Keratinocyte (primary cell): ENCODE data around the gene ACOT4. TPM values are rescaled to one million over a fixed set of nuclear protein-coding genes. Genes with fewer than 3 reads are reported as not detected.
A peak's percentile ranks its signal among the peaks of the same experiment; 100 is the strongest.
"Not testable (repeated sequence)": the region's sequence is repeated elsewhere in the genome, so short reads cannot be mapped to it uniquely, and the experiment has no call there.

Experiments
- DNase-seq: peaks from one replicate; pipeline ENCODE4 v3.0.0-alpha.2; 2011; ENCODE audit warnings: low read depth, missing footprints, low spot score
- FAIRE-seq: peaks from 2 replicates; lab custom pipeline; 2011; peaks lifted over from hg19 to GRCh38; lab: Jason Lieb, UNC
- H2AFZ ChIP-seq: 2 replicates; pipeline ENCODE4 v1.6.0; 2012; ENCODE audit warnings: low read length, control low read depth, inconsistent platforms; ENCODE audit not compliant: control insufficient read depth
- H3K27ac ChIP-seq: 2 replicates; pipeline ENCODE4 v1.5.1; 2011; ENCODE audit warnings: low read length; ENCODE audit not compliant: control insufficient read depth, insufficient read depth
- H3K27me3 ChIP-seq: 3 replicates; pipeline ENCODE4 v1.6.0; 2011; ENCODE audit warnings: low read length; ENCODE audit not compliant: control insufficient read depth, insufficient read depth; ENCODE audit errors: extremely low read depth
- H3K36me3 ChIP-seq, 2 experiments: 2 replicates in 1 of 2; 3 replicates in 1 of 2; pipeline ENCODE4 v1.5.1; 2011; ENCODE audit warnings: low read length in 2 of 2, mild to moderate bottlenecking in 1 of 2; ENCODE audit not compliant: control insufficient read depth in 2 of 2, insufficient read depth in 2 of 2; ENCODE audit errors: extremely low read depth in 1 of 2
- H3K4me1 ChIP-seq: 3 replicates; pipeline ENCODE4 v1.5.1; 2011; ENCODE audit warnings: low read length; ENCODE audit not compliant: control insufficient read depth, insufficient read depth; ENCODE audit errors: extremely low read depth
- H3K4me2 ChIP-seq: 3 replicates; pipeline ENCODE4 v1.6.0; 2011; ENCODE audit warnings: low read depth, low read length; ENCODE audit not compliant: control insufficient read depth, insufficient read depth; ENCODE audit errors: extremely low read depth
- H3K4me3 ChIP-seq, 3 experiments: fragments of 200-600 bp in 1 of 3; sonication (generic) in 1 of 3; 2 replicates in 2 of 3; 3 replicates in 1 of 3; pipeline ENCODE4 v1.5.1; 2011 to 2016; ENCODE audit warnings: low read length in 3 of 3, mild to moderate bottlenecking in 3 of 3, control low read depth in 2 of 3, inconsistent platforms in 1 of 3, low read depth in 1 of 3, mixed read lengths in 1 of 3, mixed run types in 1 of 3, moderate library complexity in 1 of 3; ENCODE audit not compliant: control insufficient read depth in 2 of 3, insufficient read depth in 2 of 3; ENCODE audit errors: extremely low read depth in 1 of 3
- H3K79me2 ChIP-seq: 2 replicates; pipeline ENCODE4 v1.6.0; 2012; ENCODE audit warnings: low read length; ENCODE audit not compliant: control insufficient read depth, insufficient read depth
- H3K9ac ChIP-seq: 3 replicates; pipeline ENCODE4 v1.6.0; 2011; ENCODE audit warnings: low read length; ENCODE audit not compliant: control insufficient read depth, insufficient read depth; ENCODE audit errors: extremely low read depth
- H3K9me1 ChIP-seq: 3 replicates; pipeline ENCODE4 v1.6.0; 2011; ENCODE audit warnings: low read length; ENCODE audit not compliant: control insufficient read depth, insufficient read depth; ENCODE audit errors: extremely low read depth
- H3K9me3 ChIP-seq: 2 replicates; pipeline ENCODE4 v1.5.1; 2012; ENCODE audit warnings: low read depth, low read length; ENCODE audit not compliant: control insufficient read depth
- H4K20me1 ChIP-seq: 3 replicates; pipeline ENCODE4 v1.6.0; 2011; ENCODE audit warnings: low read length; ENCODE audit not compliant: control insufficient read depth, insufficient read depth; ENCODE audit errors: extremely low read depth
- CTCF ChIP-seq, 3 experiments: IDR thresholded peaks in 1 of 3; conservative IDR thresholded peaks in 1 of 3; optimal IDR thresholded peaks in 1 of 3; 2 replicates in 2 of 3; 3 replicates in 1 of 3; pipeline versions ENCODE3 to v1.5.1; 2011; ENCODE audit warnings: low read length in 3 of 3, mild to moderate bottlenecking in 3 of 3, moderate library complexity in 2 of 3, control low read depth in 1 of 3, inconsistent platforms in 1 of 3; ENCODE audit not compliant: insufficient read depth in 2 of 3; ENCODE audit errors: extremely low read depth in 1 of 3
- dilution Hi-C: fragments of 300-500 bp; cut with MboI; formaldehyde crosslinking; loops from one replicate; pipeline ENCODE4 v1.7.0; 2020; ENCODE audit warnings: low sequenced_read_pairs; ENCODE audit not compliant: extremely low pct_ligation_motif_present
- polyA plus RNA-seq, 5 experiments: library from polyadenylated mRNA; depleted of rRNA in 3 of 5; stranded (reverse) in 3 of 5; stranded (forward) in 1 of 5; unstranded in 1 of 5; fragments of >200 nt; gene quantifications; 1 replicate in 1 of 5; 2 replicates in 3 of 5; 3 replicates in 1 of 5; pipeline versions ENCODE4 v1.2.1 to v1.2.3, GENCODE V29; 2011 to 2012; ENCODE audit warnings: missing spikeins in 2 of 5, low read depth in 1 of 5, low replicate concordance in 1 of 5

The ACOT4 gene
- polyA plus RNA-seq, 1 donor (not counting 4 experiments of a cell fraction or from before 2014, with no cell fraction given), result 0.29 TPM

GRCh38 chr14:73569185-73569958 lies 22.3 kb upstream of the ACOT4 start, which contains the start of gene ACOT2:
Gene ACOT2, plus strand, starts transcription at chr14:73569213. Its CDS starts 28 bp downstream, at chr14:73569241.
- H3K4me1 ChIP-seq, result peaks cover 20% of the 10 kb centered on the region
- FAIRE-seq, dilution Hi-C loops, DNase-seq, H4K20me1 ChIP-seq, H3K9me3 ChIP-seq, H3K36me3 ChIP-seq, H3K9me1 ChIP-seq, H3K27me3 ChIP-seq, H3K79me2 ChIP-seq: not testable (repeated sequence)
- H3K4me2 ChIP-seq, result peak within 1 kb of the TSS; percentile 89
- H3K4me3 ChIP-seq, result peak within 1 kb of the TSS; percentile 46 to 70 (median 57)
- peak within 1 kb of the TSS; percentile 81 for H3K9ac ChIP-seq
- TF ChIP-seq CTCF (optimal IDR thresholded peaks at IDR 0.05 in 1 of 3, IDR thresholded peaks at IDR 0.05 in 1 of 3, conservative IDR thresholded peaks at IDR 0.05 in 1 of 3; ENCODE audit: extremely low read depth in 1 of 3, insufficient read depth in 2 of 3, low read length in 3 of 3), result peak in 1 of 3 experiments; percentile 24
- H2AFZ ChIP-seq, result peak within 1 kb of the TSS; percentile 91
- peak within 1 kb of the TSS; percentile 63 for H3K27ac ChIP-seq

GRCh38 chr14:73570913-73571312 lies 20.8 kb upstream of the ACOT4 start:
- dilution Hi-C loops, FAIRE-seq, H3K9ac ChIP-seq, H3K27me3 ChIP-seq, H3K27ac ChIP-seq, H3K9me1 ChIP-seq, H4K20me1 ChIP-seq, H3K4me2 ChIP-seq, H3K79me2 ChIP-seq, H3K9me3 ChIP-seq, H2AFZ ChIP-seq, H3K36me3 ChIP-seq, H3K4me3 ChIP-seq, DNase-seq: not testable (repeated sequence)
- peak in 2 of 3 experiments; percentile 26 to 63 for TF ChIP-seq CTCF (optimal IDR thresholded peaks at IDR 0.05 in 1 of 3, IDR thresholded peaks at IDR 0.05 in 1 of 3, conservative IDR thresholded peaks at IDR 0.05 in 1 of 3; ENCODE audit: extremely low read depth in 1 of 3, insufficient read depth in 2 of 3, low read length in 3 of 3)
- H3K4me1 ChIP-seq, result peaks cover 20% of the 10 kb centered on the region

GRCh38 chr14:73573034-73573433 lies 18.6 kb upstream of the ACOT4 start:
- H3K79me2 ChIP-seq, H3K27me3 ChIP-seq, H3K4me3 ChIP-seq, H3K4me2 ChIP-seq, H2AFZ ChIP-seq, DNase-seq, H3K27ac ChIP-seq, FAIRE-seq, H3K9ac ChIP-seq, H3K9me3 ChIP-seq, H3K36me3 ChIP-seq, H4K20me1 ChIP-seq, H3K9me1 ChIP-seq, dilution Hi-C loops: not testable (repeated sequence)
- peaks cover 21% of the 10 kb centered on the region for H3K4me1 ChIP-seq

- dilution Hi-C loops, FAIRE-seq: not testable (repeated sequence)
Measured at GRCh38 chr14:73573740-73574139, 17.9 kb upstream of the ACOT4 start.

More at GRCh38 chr14:73573740-73574139, 17.9 kb upstream of the ACOT4 start:
- not testable (repeated sequence) for H4K20me1 ChIP-seq, H3K4me2 ChIP-seq, H3K4me3 ChIP-seq, H3K27me3 ChIP-seq, H3K9me1 ChIP-seq, DNase-seq, H3K9me3 ChIP-seq, H3K9ac ChIP-seq, H3K79me2 ChIP-seq, H3K36me3 ChIP-seq, H2AFZ ChIP-seq, H3K27ac ChIP-seq
- H3K4me1 ChIP-seq, result peaks cover 15% of the 10 kb centered on the region
